Right hindlimb (tissue), 1 donor: ENCODE data around the gene KDM2B.
"Not testable (repeated sequence)": the region's sequence is repeated elsewhere in the genome, so short reads cannot be mapped to it uniquely, and the experiment has no call there.

Experiments used
- DNase-seq: peaks from one replicate; pipeline ENCODE4 v3.0.0-alpha.2; 2018

Gene KDM2B

DNA sequence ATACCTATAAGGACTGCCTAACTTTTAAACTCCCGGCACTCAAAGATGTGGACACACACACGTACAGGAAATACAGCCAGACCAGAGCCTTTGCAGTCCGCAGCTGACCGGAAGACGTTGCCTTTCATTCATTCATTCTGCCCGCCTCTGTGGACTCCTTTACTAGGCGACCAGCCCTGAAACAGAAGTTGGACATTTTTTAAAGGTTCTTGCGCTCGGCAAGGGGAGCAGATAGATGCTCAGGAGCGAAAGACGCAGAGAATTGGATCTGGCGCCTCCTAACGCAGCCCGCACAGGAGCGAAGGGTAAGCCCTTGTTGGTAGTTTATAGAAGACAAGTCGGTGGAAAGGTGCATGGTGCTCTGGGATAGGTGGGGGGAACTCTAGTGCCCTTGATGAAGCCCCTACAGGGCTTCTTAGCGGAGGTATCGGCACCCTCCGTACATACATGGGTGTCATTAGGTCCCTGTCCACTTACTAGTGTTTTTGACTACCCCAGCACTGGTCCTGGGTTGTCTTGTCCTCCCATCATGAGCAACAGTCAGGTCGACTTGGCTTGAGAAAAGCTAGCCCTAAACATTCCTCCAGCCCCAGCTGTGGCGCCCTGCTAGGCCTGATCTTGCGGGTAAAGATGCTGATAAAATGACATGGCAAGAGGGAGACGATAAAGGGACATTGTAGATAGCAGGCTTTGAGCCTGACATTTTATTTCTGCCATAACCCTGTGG, at the start of gene KDM2B:
TSS of gene KDM2B (minus strand) at position 65 of the 727 bp plus-strand sequence. CDS start 112 bp downstream, outside the sequence.
- DNase-seq = peak; percentile 58

- DNase-seq = no peak
These were observed 47.7 kb upstream of the KDM2B start for GRCh38 chr12:121628536-121628935.

DNA sequence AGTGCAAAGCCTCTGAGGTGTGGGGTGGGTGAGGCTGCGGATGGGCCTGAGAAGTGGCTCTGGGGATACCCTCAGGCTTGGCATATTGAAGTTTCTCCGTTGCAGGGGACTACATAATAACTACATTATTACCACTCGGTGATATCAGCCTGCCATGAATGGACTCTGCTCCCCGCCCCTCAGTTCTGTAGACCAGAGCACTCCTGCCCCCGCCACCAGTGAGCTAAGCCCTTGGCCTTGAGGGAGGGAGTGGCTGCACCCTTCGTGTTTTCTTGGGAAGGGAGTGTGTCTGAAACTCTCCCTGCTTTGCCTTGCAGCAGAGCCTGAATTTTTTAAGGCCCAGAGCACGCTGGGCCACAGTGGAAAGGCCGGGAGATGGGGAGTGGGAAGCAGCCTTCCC, 47.2 kb upstream of the KDM2B start:
- no peak for DNase-seq

DNA sequence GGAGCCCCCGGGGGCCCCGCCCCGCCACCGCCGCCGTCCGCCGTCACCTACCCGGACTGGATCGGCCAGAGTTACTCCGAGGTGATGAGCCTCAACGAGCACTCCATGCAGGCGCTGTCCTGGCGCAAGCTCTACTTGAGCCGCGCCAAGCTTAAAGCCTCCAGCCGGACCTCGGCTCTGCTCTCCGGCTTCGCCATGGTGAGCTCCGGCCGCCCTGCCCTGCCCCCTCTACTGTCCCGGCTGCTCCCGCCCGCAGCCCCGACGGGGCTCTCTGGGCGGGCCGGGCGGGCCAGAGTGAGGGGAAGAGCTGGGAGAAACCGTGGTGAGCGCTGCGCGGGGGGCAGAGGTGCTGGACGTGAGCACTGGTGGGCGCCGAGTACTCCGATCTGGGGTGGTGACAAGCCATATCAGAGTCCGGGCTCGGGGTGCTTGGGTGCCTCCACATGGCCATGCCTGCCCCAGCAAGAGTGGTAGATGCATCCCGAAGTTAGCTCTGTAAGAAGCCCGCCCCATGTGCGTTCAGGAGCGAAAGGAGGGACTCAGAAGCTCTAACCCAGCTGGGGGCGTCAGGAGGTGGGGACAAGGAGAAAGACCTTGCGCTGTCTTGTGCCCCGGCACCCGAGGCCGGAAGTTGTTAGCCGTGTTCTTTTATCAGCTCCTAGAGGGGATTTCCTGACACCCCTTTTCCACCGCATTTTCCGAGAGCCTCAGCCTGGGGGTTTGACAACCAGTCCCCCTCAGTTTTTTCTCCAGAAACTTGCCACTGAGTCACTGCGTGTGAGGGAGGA, 46.2 kb upstream of the KDM2B start:
- DNase-seq = peak; percentile 76

GRCh38 chr12:121626087-121626852, 45.4 kb upstream of the KDM2B start, which contains the start of gene ORAI1:
Gene ORAI1 (plus strand): TSS chr12:121626530.
- DNase-seq = peak; percentile 97

DNA sequence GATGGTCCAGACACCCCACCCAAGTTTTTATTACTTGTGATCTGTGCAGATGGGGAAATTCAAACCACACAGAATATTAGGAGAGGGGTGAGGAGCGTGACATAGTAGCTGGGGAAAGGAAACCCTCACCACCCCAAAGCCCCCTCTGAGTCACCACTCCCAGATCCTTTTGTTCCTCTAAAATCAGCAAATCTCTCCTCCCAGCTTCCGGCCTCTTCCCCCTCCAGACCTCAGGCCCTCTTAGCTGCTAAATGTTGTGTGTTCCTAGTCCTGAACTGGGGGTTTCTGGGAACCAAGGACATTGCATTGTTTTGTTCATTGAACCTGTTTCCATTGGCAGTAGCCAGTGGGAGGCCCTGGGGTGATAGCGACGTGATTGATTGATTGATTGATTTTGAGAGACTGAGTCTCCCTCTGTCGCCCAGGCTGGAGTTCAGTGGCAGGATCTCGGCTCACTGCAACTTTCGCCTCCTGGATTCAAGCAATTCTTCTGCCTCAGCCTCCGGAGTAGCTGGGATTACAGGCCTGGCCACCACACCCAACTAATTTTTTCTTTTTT, 39.6 kb upstream of the KDM2B start:
- no peak for DNase-seq

GRCh38 chr12:121618659-121619233, 37.9 kb upstream of the KDM2B start:
- DNase-seq = no peak

GRCh38 chr12:121614872-121615467, 34.1 kb upstream of the KDM2B start:
- DNase-seq = no peak

GRCh38 chr12:121613462-121613861, 32.6 kb upstream of the KDM2B start:
- DNase-seq = no peak

DNA sequence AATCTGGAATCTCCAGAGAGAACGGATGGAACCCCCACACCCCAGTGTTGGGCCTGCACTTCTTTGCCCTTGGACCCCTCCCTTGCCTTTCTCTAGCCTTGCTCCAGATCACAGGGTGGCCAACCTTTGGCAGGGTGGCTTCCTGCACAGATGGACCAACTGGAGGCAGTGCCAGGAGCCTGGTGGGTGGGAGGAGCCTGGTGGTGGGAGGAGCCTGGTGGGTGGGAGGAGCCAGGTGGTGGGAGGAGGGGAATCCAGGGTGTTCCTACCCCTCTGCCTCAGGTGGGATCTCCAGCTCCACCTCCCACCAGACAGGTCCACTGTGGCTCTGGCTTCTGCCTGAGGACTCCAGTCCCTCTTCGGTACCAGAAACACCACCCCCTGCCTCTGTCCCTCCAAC, 30.5 kb upstream of the KDM2B start:
- DNase-seq = peak; percentile 33

GRCh38 chr12:121610239-121611149, 29.7 kb upstream of the KDM2B start:
- no peak for DNase-seq

DNA sequence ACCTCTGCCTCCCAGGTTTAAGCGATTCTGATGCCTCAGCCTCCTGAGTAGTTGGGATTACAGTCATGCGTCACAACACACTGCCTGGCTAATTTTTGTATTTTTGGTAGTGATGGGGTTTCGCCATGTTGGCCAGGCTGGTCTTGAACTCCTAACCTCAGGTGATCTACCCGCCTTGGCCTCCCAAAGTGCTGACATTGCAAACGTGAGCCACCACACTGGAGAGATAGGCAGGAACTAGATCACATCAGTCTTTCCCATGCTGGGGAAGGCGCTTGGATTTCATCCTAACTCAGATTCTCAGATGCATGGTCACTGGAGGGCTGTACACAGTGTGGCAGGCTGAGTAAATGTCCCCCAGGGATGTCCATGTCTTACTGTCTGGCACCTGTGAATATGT, 27.5 kb upstream of the KDM2B start:
- no peak for DNase-seq

DNA sequence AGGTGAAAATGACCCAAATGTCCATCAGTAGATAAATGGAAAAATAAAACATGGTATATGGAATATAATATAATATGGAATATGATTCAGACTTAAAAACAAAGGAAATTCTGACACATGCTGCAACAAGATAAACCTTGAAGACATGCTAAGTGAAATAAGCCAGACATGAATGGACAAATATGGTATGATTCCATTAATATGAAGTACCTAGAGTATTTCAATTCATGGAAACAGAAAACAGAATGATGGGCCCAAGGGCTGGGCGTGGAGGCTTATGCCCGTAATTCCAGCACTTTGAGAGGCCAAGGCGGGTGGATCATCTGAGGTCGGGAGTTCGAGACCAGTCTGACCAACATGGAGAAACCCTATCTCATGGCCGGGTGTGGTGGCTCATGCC, 22.8 kb upstream of the KDM2B start:
- no peak for DNase-seq

DNA sequence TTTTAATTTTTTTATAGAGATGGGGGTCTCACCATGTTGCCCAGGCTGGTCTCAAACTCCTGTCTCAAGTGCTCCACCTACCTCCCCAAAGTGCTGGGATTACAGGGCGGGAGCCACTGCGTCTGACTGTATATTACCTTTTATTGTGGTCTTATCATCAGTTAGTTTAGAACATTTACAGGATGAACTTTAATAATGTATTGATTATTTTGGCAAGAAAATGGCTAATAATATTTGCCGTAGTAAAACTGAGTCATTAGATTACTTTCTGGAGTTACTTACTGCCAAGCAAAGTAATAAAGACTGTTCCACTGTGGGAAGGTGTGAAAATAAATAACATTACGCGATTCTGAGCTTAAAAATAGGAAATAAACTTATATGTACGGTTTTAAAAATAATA, 21.9 kb upstream of the KDM2B start:
- DNase-seq = no peak

DNA sequence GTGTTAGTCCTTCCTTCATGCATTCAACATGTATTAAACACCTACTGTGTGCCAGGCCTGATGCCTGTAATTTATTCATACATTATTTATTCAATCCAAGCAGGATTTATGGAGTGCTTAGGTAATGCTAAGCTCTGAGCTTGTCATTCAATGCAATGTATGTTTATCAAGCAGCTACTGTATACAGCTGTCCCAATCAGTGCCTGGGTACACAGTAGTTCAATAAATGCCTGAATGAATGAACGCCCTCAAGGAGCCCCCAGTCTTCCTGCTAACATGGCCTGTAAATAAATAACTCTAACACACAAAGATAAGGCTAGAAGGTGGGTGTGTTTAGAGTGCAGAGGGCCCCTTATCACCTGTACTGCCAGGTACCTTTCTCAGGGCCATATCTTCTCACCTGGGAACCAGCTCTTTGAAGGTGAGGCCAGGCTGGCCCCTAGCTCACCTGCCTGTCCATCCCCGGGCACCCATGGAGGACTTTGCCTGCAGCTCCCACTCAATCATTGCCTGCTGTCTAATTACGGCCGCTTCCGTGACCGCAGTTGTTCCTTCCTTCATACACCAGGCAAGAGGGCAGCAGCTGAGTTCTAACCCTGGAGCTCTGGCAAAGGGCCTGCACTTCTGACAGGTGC, 20.0 kb upstream of the KDM2B start:
- peak; percentile 47 for DNase-seq

DNA sequence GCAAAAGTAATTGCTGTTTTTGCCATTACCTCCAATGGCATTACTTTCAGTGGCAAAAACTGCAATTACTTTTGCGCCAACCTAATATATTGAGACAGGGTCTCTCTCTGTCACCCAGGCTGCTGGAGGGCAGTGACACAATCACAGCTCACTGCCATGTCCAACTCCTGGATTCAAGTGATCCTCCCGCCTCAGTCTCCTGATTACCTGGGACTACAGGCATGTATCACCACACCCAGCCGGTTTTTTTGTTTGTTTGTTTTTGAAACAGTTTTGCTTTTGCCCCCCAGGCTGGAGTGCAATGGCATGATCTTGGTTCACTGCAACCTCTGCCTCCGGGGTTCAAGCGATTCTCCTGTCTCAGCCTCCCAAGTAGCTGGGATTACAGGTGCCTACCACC, 15.7 kb upstream of the KDM2B start:
- DNase-seq = no peak

- DNase-seq = no peak
These were observed 14.7 kb upstream of the KDM2B start for GRCh38 chr12:121595520-121595919.

DNA sequence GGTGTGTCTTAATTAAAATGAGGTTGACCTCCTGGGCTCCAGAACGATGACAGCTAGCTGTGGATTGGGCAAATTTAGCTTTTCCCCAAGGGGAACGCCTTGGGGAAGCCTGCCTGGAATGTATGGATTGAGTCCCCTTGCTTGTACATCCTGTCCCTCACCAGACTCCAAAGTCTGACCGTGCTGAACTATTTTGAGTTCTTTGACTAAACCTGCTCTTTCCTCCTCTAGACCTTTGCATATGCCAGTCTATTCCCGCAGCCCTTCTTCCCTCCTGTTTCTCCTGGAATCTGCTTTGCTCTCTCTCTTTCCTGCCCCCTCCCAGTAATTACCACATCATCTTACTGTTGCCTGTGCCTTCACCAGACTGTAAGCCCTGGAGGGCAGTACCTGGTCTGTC, 11.5 kb upstream of the KDM2B start:
- no peak for DNase-seq

DNA sequence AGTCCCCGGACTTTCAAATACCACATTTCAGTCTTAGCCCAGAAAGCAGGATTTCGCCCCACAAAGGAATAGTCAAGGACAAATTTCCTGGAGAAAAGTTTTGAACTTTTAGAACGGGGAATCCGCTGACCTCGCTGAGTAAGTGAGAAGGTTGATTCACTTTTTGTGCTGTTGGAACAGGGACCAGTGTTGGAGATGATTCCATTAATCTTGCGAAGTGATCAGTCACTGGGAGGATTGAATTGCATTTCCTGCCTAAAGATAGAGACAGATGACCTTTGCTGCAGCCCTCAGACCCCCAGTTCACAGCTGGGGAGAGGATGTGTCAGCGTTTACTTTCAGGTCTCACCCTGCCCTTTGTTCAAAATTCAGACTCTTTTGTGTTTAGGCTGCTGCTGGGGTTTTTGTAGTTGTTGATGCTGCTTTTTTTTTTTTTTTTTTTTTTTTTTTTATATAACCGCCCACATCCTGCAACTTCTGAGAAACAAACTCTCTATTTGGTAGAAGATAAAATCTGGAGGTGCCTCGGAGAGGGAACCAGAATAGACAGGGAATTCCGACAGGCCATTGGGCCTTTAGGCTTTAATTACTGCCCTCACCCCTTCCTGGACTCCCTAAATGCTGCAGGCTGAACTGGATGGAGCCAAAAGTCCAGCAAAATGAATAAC, 9.8 kb upstream of the KDM2B start:
- peak; percentile 29 for DNase-seq

DNA sequence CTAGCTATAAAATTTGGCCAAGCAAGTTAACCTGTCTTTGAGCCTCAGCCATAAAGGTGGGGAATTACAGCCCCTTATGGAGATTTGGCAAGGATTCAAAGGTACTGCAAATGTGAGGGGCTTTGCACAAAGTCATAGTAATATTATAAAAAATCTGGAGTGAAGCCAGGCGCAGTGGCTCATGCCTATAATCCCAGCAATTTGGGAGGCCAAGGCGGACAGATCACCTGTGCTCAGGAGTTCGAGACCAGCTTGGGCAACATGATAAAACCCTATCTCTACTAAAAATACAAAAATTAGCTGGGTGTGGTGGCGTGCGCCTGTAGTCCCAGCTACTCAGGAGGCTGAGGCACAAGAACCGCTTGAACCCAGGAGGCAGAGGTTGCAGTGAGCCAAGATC, 4.1 kb upstream of the KDM2B start:
- DNase-seq = not testable (repeated sequence)
